ENCODE results near the gene NAE1. TPM values are rescaled to one million over a fixed set of nuclear protein-coding genes. Genes with fewer than 3 reads are reported as not detected.

The NAE1 gene
- total RNA-seq, 1 donor from 2014 or later: 63.9 TPM

DNA sequence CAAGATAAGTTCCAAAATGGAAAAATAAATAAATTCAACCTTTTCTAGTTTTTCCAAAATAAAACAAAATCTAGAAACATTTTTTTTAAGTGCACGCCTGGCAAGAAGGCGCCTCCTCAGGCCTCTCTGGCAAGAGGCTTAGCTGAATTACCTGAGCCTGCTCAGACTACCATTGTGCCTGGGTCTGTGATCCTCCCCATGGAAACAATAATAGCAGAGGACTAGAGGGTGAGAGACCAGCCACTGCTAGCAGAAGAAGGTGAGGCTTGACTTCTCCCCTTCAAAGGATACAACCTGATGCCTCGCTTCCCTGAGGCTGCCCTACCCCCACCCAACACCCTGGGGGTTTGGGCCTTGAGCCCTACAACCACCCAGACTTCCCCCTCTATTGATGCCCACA, 44.2 kb downstream of the NAE1 start:
- TF ChIP-seq, protein P1, sequence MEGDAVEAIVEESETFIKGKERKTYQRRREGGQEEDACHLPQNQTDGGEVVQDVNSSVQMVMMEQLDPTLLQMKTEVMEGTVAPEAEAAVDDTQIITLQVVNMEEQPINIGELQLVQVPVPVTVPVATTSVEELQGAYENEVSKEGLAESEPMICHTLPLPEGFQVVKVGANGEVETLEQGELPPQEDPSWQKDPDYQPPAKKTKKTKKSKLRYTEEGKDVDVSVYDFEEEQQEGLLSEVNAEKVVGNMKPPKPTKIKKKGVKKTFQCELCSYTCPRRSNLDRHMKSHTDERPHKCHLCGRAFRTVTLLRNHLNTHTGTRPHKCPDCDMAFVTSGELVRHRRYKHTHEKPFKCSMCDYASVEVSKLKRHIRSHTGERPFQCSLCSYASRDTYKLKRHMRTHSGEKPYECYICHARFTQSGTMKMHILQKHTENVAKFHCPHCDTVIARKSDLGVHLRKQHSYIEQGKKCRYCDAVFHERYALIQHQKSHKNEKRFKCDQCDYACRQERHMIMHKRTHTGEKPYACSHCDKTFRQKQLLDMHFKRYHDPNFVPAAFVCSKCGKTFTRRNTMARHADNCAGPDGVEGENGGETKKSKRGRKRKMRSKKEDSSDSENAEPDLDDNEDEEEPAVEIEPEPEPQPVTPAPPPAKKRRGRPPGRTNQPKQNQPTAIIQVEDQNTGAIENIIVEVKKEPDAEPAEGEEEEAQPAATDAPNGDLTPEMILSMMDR (IDR thresholded peaks at IDR 0.05; ENCODE audit: unreplicated experiment): no peak
- no peak for DNase-seq (ENCODE audit: low spot score)

DNA sequence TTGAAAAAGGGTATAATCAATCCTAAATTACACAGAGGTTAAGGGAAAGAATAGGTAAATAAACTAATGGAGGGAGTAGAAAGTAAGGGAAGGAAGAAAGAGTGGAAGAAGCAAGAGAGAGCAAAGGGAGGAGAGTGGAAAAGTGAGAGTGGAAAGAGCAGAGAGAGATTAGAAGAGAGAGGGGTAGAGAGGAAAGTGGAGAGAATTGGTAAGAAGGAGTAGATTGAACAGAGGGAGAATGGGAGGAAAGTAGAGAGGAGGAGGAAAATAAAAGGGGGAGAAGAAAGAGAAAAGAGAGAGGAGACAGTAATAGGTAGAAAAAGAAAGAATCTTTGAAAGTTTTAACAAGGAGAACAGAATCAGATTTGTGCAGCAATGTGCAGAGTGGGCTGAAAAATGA, 54.3 kb downstream of the NAE1 start:
- Mint-ChIP-seq H3K4me1 (ENCODE audit: unreplicated experiment) (no peaks in the 10 kb centered on the region), H3K27me3 (ENCODE audit: unreplicated experiment) (no peaks in the 10 kb centered on the region), H3K27ac (ENCODE audit: unreplicated experiment) (no peak overlapping the region), H3K4me3 (ENCODE audit: unreplicated experiment) (no peak overlapping the region), H3K36me3 (ENCODE audit: low read depth, unreplicated experiment) (no peaks in the 10 kb centered on the region), H3K9me3 (ENCODE audit: unreplicated experiment) (no peaks in the 10 kb centered on the region)
- TF ChIP-seq, protein P1 (IDR thresholded peaks at IDR 0.05; ENCODE audit: unreplicated experiment): no peak
- DNase-seq (ENCODE audit: low spot score): no peak

More for the DNA sequence above, 44.2 kb downstream of the NAE1 start:
- no peaks in the 10 kb centered on the region for H3K4me1 Mint-ChIP-seq (ENCODE audit: unreplicated experiment)
- no peak overlapping the region for H3K4me3 Mint-ChIP-seq (ENCODE audit: unreplicated experiment)
- H3K36me3 Mint-ChIP-seq (ENCODE audit: low read depth, unreplicated experiment): no peaks in the 10 kb centered on the region
- H3K9me3 Mint-ChIP-seq (ENCODE audit: unreplicated experiment): no peaks in the 10 kb centered on the region
- no peaks in the 10 kb centered on the region for H3K27me3 Mint-ChIP-seq (ENCODE audit: unreplicated experiment)
- H3K27ac Mint-ChIP-seq (ENCODE audit: unreplicated experiment): no peak overlapping the region

DNA sequence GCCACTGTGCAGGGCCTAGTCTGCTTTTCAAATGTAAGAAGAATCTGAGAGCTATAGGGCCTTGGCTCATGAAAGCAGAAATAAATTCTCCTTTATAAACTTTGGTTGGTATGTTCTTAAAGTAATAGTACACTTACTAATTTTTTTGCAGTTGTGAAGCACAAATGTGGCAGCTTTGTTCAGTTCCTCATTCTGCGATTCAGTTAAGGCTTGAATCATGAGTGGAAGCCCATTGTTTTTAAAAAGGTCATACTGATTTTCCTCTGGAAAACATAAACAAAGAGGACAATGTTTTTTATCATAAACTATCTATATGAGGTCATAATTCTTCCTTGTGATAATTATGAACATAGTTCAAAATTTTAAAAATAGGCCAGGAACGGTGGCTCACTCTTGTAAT, 55.8 kb downstream of the NAE1 start:
- Mint-ChIP-seq H3K36me3 (ENCODE audit: low read depth, unreplicated experiment) (no peaks in the 10 kb centered on the region), H3K4me3 (ENCODE audit: unreplicated experiment) (no peak overlapping the region), H3K4me1 (ENCODE audit: unreplicated experiment) (no peaks in the 10 kb centered on the region), H3K9me3 (ENCODE audit: unreplicated experiment) (no peaks in the 10 kb centered on the region), H3K27me3 (ENCODE audit: unreplicated experiment) (no peaks in the 10 kb centered on the region), H3K27ac (ENCODE audit: unreplicated experiment) (no peak overlapping the region)
- TF ChIP-seq, protein P1 (IDR thresholded peaks at IDR 0.05; ENCODE audit: unreplicated experiment): no peak
- DNase-seq (ENCODE audit: low spot score): no peak

DNA sequence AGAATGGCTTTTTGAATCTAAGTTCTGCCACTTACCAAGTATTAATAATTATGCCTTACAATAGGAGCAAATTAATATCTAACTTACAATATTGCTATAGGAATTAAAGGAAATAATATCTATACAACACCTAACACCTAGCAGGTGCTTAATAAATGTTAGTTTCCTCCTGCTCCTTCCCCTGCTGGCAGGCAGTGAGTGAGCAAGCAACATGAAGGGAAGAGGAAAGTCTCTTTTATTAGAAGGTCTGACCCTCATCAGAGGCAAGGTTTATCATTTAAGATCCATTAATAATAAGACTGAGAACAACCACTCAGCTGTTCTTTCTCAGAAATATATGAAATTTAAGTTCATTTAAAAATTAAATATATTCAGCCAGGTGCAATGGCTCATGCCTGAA, 72.7 kb downstream of the NAE1 start:
- no peaks in the 10 kb centered on the region for H3K4me1 Mint-ChIP-seq (ENCODE audit: unreplicated experiment)
- TF ChIP-seq, protein P1 (IDR thresholded peaks at IDR 0.05; ENCODE audit: unreplicated experiment): no peak
- H3K27ac Mint-ChIP-seq (ENCODE audit: unreplicated experiment): no peak overlapping the region
- no peak overlapping the region for H3K4me3 Mint-ChIP-seq (ENCODE audit: unreplicated experiment)
- H3K9me3 Mint-ChIP-seq (ENCODE audit: unreplicated experiment): no peaks in the 10 kb centered on the region
- no peak for DNase-seq (ENCODE audit: low spot score)
- H3K27me3 Mint-ChIP-seq (ENCODE audit: unreplicated experiment): peaks cover 2% of the 10 kb centered on the region
- H3K36me3 Mint-ChIP-seq (ENCODE audit: low read depth, unreplicated experiment): no peaks in the 10 kb centered on the region

DNA sequence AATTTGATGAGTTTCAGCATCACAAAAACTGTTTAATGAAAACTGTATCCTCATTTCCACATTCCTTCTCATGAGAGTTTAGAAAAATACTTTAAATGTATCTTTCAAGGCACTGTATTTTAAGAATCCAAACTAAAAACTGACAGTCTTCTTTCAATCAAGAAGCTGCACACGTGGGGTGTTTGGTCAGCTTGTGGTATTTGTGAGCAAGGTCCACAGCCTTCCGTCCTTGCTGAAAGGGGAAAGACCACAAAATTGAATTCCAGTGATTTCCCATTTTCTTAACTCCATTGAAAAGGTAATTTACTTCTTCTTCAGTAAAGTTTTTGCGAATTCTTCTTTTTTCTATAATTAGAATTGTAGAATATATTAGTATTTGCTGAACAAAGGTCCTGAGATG, 76.0 kb downstream of the NAE1 start:
- TF ChIP-seq, protein P1 (IDR thresholded peaks at IDR 0.05; ENCODE audit: unreplicated experiment): no peak
- Mint-ChIP-seq H3K27me3 (ENCODE audit: unreplicated experiment) (peaks cover 4% of the 10 kb centered on the region), H3K36me3 (ENCODE audit: low read depth, unreplicated experiment) (peaks cover 4% of the 10 kb centered on the region), H3K4me1 (ENCODE audit: unreplicated experiment) (peaks cover 14% of the 10 kb centered on the region), H3K4me3 (ENCODE audit: unreplicated experiment) (no peak overlapping the region), H3K9me3 (ENCODE audit: unreplicated experiment) (no peaks in the 10 kb centered on the region), H3K27ac (ENCODE audit: unreplicated experiment) (no peak overlapping the region)
- no peak for DNase-seq (ENCODE audit: low spot score)

All from endothelial cell (in vitro differentiated cells).